Stimulated activated CD8-positive, alpha-beta memory T cell treated with anti-CD3 and anti-CD28 coated beads, Interleukin-7, amount 100 ng/mL, for 48 hours (primary cell): ENCODE measurements around the gene OR8B8.
A peak's percentile ranks its signal among the peaks of the same experiment; 100 is the strongest.
"Not testable (repeated sequence)": the region's sequence is repeated elsewhere in the genome, so short reads cannot be mapped to it uniquely, and the experiment has no call there.

ENCODE experiments used
- DNase-seq, 2 donors: peaks; one replicate each; pipeline ENCODE4 v3.0.0-alpha.2; 2020; ENCODE audit warnings: low read depth in 1 of 2; ENCODE audit errors: extremely low read depth in 1 of 2

The OR8B8 gene

DNA sequence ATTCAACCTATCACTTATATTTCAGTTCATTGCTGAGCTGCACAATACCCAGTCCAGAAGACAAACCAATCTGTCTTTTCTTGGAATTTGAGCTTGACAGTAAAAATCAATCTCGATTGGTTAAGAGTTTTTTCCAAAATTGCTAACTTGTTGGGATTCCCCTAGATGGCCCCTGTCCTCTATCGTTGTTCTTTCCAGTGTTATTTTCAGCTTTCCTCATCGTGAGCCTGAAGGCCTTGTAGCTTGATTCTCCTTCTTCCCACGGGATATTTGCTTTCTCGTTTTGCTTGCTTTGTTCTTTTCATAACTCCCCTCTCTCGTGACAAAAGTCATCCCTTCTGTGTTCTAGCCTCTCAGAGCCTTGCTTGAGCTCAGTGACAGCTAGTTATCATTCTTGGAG lies 3.1 kb downstream of the OR8B8 start:
- DNase-seq: no peak

- DNase-seq: no peak
Observed at GRCh38 chr11:124441519-124441918, 4.0 kb downstream of the OR8B8 start.

DNA sequence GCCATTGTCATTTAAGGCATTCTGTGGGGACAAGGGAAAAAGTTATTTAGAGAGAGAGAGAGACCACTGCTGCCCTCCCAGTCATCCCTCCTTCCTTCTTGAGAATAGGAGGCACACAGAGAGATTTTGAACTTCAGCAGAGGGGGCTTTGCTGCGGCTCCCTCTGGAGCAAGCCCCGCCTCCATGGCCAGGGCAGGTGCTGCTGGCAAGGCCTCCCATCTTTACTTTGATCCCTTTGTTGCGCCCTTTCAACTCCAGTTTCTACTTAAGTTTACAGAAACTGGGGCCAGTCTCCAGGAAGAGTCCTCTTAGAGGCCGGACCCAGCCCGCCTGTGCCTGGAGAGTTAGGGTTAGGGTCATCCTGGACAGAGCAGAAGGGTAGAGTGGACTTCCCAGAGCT lies 4.4 kb downstream of the OR8B8 start:
- no peak for DNase-seq

DNA sequence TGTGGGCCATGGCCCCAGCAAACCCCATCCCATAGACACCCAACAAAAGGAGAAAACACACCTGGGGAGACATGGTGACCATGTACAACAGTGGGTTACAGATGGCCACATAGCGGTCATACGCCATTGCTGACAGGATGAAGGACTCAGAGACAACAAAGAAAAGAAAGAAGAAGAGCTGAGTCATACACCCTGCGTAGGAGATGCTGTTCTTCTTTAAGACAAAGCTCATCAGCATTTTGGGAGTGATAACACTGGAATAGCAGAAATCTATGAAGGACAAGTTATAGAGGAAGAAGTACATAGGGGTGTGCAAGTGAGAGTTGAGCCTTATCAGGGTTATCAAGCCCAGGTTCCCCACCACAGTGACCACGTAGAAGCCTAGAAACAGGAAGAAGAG lies 4.9 kb downstream of the OR8B8 start:
- no peak for DNase-seq

GRCh38 chr11:124434699-124435098 lies 10.8 kb downstream of the OR8B8 start:
- no peak for DNase-seq

- no peak for DNase-seq
Observed at GRCh38 chr11:124429599-124429998, 15.9 kb downstream of the OR8B8 start.

GRCh38 chr11:124424384-124424921 lies 21.0 kb downstream of the OR8B8 start, which contains the start of gene OR8B4:
OR8B4 (minus strand) TSS chr11:124424871; CDS start chr11:124424871, 0 bp downstream.
- no peak for DNase-seq

DNA sequence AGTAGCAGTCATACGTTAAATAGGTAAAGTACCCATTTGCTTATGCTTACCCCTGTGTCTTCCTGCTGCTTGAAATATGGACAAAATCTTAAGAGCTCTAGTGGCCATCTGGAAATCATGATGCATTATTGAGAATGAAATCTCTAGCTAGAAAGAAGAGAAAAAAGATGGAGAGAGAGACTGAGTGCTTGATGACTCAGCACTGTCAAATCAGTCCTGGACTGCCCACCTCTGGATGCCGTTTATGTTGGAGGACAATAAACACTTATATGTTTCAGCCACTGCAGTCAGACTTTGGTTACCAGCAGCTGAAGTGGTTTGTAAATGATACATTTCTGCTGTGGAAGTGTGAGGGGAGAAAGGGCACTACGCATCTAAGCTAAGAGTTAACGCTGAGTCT lies 24.5 kb downstream of the OR8B8 start:
- no peak for DNase-seq

GRCh38 chr11:124415356-124415923 lies 30.1 kb downstream of the OR8B8 start:
- DNase-seq: no peak

DNA sequence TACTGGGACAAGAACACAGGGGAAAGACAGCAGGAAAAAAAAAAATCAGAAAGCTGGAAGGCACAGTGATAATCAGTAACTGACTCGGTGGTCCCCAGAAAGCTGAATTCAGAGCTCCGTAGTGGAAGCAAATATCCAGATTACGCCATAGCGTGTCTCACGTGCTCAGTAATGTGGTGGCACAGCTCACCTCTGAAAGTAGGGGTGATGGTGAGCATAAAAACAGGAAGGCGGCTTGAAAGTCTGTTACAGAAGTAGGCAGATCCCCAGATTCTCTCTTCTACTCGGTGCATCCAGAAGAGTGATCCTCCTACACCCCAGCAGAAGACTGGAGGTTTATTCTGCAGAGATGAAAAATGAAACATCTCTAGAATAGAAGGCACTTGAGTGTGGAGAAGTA lies 35.6 kb downstream of the OR8B8 start:
- DNase-seq: no peak

GRCh38 chr11:124405581-124405980 lies 39.9 kb downstream of the OR8B8 start:
- no peak for DNase-seq

GRCh38 chr11:124403186-124403585 lies 42.3 kb downstream of the OR8B8 start:
- not testable (repeated sequence) for DNase-seq

DNA sequence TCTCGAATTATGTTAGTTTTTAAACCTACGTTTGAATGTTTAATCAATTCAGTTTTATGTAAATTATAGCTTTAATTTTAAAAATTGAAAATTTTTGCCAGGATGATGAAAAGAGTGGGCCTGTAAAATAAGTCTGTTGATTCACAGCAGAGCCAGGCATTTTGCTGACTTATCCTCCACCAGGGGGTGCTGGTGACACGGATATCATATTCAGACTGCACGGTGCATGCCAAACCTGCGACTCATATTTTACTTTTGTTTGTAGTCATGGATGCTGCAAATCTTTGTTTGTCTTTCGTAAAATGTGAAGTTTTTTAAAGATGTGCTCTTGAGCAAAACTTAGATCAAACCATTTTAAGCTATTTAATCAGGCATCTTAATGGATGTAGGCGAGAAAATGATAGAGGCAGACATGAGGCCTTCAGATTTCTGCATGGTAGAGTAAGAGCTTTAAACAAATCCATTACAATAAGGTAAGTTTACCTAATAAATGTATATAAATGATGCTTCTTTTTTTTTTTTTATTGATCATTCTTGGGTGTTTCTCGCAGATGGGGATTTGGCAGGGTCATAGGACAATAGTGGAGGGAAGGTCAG lies 43.1 kb downstream of the OR8B8 start:
- peak in 1 of 2 donors; percentile 37 for DNase-seq

DNA sequence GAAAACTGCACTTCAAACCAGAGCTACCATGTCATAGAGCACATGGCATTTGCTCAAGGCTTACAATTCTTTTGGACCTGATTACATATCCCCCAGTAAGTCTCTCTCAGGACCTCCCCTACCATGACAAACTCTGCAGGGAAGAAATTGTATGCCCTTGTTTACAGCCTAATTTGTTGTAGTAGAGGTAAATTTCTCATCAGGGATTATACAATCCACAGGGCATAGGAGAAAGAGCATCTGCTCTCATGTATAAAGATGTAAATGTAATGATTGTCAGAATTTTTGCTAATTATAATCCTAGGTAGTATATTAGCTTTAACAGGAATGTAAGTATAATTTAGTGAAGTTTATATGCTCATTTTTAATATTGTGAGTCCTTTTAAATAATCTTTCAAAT lies 46.6 kb downstream of the OR8B8 start, which contains the start of gene OR8B3:
Gene OR8B3, minus strand, starts transcription at position 101 of the 400 bp plus-strand sequence. CDS start 1,673 bp downstream, outside the sequence.
- DNase-seq: no peak

GRCh38 chr11:124396847-124397246 lies 48.6 kb downstream of the OR8B8 start:
- not testable (repeated sequence) for DNase-seq

- no peak for DNase-seq
Observed at GRCh38 chr11:124394408-124394807, 51.1 kb downstream of the OR8B8 start.
